ENCODE results near the gene HOXB7.
A peak's percentile ranks its signal among the peaks of the same experiment; 100 is the strongest.

HOXB7 gene

DNA sequence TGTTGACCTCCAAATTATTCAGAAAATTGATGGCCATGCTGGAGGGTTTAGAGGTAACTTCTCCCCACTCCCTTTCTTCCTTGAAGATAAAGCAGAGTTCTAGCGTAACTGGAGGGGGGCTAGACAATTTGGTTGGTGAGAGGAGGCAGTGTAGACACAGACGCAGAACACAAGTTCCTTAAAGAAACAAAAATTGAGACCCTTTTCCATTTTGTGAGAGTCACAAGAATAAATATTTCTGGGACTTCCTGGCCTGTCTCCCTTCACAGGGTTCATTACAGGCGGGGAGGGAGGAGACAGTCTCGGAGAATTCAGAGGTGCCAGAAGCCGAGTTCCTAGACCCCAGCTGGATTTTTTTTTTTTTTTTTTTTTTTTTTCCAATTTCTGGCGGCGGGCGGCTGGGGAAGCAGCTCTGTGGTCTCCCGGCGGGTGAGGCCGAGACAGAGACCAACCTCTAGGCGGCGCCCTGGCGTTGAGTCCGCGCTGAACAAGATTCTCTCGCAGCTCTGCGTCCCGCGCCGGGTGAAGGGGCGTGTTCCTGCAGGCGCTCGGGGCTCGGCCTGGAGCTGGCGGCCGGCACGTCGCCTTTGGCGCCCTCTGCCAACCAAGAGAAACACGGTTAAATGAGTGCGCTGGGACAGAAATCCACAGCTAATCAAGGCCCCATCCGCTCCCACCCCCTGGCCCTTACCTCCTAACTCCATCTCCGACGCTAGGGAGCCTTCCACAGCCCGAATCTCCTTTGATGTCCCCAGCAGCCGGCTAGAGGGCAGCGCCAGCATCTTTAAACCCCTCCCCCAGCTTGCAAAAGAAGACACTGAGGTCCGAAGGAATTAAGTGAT, 25.6 kb upstream of the HOXB7 start:
- peak; percentile 75 to 87 for DNase-seq

DNA sequence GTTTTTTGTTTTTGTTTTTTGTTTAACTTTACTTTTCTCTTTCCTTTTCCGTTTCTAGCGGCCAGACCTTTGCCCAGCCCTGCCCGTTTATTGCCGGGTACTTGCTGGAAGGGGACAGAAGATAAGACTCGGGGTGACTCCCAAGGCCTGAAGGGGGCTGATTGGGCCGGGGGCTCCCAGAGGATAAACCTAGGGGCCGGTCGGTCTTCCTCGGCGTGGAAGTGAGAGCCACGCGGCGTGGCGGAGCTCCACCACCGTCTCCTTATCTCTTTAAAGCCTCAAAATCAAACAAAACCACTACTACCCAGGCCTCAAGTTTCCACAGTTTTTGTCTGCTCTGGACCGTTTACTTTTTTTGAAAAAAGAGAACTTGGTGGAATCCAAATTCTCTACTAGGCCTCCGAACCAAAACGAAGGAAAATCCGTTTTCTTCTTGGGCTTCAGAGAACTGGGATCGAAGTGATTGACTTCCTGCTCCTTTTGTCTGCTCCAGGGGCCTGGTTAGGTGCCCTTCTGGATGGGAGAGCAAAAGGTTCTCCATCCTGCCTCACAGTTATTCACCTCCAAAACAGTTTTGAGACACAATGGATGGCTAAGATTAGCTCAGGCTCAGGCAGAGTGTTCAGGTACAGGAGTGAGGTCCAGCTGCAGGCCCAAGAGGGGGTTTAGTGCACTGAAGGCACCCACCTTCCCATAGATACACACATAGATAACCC, 23.8 kb upstream of the HOXB7 start:
- no peak for DNase-seq

DNA sequence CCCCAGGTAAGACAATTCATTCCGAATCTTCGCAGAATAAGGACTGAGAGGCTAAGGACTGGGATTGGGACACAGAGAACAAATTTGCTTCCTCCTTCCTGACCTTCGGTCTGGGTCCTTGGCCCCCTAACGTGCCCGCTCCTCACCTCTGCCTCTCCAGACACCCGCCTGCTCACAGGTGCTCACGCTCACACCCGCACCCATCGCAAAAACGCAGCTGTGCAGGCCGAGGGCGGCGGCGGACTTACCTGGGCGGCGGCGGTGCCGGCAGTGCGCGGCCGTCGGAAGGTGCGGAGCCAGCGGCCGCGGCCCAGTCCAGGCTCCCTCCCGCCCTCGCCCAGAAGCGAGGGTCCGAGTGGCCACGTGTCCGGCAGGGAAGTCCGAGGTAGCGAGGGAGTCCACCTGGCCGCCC, 22.5 kb upstream of the HOXB7 start:
- no peak for DNase-seq

DNA sequence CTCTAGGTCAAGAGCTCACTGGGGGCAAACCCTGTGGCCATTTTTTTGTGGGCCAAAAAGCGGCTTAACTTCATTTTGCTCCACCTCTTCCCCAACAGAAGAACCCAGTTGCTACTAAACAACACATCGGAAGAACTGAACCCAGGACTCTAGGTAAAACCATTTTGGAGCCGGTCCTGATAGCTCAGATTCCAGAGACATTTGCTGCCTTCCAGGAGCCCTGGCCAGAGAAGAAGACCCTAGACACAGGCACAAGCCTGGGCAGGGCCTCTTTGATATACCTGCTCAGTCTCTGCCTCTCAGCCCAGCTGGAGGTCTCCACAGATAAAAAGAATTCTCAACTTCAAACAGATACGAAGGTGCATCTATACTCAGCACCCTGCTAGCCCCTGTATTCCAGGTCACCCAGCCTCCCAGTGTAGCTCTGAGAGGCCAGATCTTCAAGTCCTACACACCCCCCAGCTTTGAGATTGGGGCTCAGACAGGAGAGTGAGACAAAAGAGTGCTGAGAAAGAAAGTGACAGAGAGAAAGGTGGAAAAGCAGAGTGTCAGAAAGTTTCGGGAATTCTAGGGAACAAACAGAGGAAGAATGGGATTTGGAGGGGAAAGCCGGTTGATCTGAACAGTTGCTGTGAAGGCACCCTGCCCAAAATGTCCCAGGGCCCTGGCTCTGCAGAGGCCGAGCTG, 21.9 kb upstream of the HOXB7 start:
- DNase-seq, result no peak

DNA sequence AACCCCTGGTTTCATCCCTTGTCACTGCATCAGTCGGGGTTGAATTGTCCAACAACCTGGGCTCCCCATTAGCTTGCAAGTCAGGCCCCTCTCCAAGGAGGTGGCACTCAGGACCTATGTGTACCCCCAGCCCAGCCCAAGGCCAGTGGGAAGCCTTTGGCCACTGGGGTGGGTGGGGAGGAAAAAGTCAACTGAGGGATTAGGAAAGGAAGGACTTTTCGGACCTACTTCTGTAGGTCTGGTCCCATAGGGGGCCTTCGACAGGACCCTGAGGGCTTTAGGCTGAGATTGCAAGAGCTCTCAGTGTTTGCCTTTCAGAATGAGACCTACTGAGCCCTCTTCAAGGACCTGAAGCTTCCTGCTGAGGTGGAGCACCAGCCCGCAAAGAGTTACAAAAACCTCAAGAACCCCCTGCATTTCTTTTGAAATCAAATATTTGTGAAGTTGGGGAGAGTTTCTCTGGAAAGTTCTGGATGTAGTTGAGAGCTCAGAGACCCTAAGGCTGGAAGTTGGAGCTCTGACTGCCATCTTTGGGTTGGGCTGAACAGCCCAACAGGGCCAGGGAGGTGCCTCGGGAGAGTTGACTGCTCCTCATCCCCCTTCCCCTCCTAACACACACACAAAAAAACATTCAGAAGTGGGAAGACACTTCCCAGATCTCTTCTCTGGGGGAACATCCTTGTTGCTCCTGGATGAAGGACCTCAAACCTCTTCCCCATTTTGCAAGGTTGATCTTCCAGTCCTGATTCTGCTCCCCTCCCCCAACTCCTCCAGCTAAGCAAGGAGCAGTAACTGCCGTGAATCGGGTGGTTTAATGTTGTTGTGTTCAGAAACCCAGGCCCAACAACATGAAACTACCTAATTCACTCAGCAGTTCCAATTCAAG, 21.1 kb upstream of the HOXB7 start:
- DNase-seq, result no peak

DNA sequence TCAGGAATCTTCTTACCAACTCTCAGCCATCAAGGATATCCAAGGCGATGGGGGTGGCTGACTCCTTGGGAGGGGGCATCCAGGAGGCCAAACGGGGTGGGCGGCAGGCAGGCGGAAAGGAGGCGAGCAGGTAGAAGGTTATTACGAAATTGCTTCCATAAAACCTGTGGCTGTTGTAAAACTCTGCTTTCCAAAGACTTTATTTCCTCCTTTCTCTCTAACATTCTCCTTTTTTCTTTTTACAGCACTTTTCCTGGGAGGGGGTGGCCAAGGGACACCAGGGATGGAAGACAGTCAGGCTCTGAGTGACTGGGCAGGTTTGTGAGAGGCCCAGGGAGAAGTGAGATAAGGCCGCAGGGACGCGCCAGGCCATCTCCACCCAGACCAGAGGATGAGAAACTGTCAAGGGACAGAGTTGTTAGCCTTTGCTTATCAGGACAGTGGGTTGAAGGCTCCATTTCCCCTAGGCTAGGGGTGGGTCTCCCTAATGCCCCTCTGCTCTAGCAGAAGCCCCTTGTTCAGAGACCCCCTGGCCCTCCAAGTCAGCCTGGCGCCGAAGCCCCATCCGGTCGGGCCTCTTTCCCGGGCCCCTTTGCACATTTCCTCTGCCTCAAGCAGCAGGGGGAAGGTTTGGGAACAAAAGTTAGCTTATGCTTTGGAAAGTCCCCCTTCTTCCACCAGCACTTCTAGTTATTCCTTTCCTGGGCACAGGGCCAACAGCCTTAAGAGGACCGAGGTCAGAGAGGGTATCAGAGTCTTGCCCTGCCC, 20.3 kb upstream of the HOXB7 start:
- no peak for DNase-seq

DNA sequence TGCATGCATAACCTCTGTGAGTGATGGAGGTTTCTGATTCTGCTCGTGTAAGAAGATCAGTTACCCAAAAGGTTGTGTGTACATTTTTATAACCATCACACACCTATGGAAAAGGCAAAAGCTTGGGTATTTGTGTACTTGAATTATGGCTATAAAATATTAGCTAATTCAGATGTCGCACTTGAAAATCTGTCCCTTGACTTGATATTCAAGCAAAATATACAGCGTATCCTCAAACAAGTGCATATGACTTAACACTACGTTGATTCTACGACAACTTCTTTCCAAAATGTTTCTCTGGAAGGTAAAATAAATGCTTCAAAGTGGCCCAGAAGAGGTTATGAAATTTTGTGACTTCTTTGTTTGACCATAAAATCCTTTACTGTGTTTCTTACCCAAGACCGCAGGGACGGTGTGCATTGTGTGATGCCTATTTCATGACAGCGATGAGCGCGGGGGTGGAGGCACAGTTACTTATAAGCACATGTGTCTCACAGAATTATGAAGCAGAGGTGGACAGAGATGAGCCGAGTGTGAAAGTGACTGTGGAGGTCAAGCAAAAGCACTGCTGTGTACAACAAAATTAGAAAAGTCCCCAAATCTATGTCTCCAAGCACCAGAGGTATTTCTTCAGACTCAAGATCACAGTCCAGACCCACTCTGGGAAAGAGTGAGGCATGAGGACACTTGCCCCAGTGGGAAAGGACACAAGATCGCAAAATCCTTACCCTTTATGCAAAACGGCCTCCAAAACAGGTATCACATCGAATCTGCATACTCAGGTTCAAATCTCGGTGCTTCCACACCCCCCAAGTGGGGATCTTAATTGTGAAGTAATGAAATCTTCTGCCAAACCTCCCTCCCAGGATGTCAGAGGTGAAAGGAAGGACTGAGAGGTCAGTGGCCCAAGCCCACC, 19.4 kb upstream of the HOXB7 start:
- DNase-seq, result no peak

DNA sequence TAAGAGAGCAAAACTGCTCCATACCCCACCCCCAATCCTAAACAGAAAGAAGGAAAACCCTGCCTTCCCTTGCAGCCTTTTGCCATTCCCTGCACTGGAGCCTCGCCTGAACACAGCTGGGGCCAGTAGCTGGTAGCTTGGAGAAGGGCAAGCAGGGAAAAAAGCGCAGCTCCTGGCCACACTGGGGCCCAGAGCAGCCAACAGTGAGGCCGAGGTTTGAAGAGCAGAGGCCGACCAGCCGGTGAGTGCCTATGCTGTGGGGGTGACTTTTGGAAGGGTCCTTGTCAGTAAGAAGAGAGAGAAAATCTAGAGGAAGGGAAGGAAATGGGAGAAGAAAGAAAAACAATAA, 18.6 kb upstream of the HOXB7 start:
- DNase-seq, result no peak

DNA sequence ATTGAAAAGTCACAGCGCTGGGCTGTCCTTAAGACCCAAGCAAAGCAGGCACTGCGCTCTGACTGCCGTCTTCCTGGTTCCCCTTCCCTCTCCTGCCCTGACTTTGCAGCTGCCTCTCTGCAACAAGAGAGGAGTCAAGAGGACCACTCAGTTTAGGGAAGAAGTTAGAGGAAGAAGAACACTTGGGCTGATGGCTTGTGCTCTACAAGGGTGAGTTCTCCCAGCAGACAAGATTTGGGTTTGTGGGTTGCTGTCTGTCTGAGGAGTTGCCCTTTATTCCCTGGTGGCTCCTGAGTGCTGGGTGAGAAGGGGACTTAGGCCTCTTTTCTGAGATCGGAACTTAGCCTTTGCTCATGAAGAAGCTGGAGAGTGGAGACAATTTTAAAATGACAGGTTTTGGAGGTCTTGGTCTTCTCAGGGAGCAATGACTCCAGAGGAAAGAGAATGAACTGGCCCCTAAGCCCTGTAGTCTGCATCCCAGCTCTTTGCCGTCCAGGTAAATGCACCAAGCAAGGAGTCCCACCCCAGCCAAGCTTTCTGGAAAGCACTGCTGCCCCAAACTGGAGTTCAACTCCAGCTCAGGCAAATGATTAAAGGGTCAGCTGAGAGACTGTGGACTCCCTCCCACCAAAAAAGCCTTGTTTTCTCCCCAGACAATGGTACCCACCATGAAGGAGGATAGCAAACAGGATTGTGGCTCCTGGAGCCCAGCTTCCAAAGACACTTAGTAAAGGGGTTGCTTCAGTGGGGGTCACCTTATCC, 18.0 kb upstream of the HOXB7 start:
- no peak for DNase-seq

DNA sequence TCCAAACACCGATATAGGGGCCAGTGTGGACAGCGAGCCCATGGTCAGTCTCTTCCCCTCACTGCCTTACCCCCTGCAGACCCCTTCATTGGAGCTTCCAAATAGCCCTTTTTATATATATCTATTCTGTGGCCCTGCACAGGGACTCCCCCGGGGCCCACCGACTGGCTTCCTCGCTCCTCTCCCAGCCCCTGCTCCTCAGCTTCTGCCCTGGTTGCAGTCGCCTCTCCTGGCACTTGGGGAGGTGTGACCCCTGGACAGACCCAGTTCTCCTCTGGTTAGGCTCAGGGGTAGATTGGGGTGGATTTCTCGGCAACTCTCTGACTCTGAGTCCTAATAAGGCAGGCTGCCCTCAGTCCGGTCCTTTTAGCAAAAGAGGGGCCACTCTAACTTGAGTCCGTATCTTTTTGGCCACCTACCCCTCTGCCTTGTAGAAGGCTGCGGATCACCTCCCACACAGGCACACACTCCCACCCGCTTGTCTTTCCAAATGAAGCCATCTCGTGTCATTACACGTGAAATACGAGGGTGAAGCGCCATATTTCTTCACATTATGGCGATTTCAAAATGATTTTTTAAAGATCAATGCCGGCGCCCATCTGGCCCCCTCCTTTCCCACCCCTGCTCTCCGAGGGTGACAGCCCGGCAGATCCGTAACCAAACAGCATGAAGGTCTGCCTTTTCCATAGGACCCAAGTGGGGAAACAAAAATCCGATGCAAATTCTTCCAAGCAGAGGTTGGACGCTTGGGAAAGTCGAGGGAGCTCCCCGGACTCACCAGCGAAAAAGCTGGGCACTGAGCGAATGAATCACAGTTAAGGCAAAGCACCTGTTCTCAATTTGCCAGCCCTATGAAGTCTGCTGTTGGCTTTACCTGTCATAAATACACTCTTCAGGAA, 17.1 kb upstream of the HOXB7 start:
- DNase-seq, result no peak

DNA sequence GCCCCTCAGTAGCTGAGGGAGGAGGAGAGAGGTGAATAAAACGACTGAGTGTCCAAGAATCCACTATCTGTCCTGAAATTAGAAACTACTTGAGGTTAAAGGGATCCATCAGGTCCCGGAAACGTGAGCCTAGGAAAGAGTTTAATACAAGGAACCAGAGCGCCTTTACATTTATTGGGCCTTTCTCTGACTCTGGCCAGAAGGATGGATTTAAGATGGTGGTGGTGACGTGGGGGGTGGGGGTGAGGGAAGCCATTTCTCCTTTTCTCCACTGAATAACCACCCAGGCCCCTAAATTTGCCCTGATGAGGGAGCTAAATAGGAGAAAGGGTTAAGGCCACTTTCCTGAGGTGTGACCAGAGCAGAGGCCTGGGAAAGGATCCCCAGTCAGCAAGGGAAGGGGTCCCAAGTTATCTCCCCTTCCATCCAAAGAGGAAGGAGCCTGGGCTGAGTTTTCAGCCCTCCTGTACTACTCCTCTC, 16.3 kb upstream of the HOXB7 start:
- DNase-seq, result no peak

DNA sequence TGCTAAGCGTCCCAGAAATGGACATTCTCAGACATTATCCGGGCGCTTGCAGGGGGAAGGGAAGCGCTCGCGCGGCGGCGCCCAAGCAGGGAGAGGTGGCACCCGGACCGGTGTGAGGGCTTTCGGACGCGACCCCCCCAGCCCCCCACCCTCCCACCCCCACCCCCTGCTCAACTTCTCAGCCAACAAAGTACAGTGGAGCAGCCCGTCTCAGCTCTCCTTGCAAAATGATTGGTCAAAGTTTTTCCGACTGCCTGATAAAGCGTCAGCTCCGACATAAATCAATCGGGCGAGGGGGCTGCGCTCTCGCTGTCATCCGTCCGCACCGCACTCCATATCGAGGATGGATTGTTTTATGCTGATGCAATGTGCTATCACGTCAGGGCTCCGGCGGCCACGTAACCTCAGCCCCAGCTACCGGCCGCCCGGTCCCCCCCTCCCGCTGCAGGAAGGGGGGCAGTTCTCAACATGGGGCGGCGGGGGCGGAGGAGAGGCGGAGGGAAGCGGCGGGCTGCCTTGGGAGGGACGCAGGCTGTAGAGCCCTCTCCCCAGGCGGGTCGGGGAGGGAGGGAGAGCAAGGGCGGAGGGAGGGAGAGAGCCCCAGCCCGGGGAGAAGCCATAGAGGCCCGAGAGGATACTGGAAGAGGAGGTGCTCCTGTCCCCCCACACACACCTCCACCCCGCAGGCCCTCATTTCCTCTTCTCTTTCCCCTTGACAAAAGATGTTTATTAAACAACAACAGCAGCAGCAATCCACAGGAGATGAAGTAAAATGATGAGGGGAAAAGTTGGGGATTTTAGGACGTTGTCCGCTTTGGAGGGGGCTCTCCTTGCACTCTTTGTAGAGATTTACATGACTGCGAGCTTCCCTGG, 15.7 kb upstream of the HOXB7 start, which contains the start of gene HOXB9:
Gene HOXB9, minus strand, starts transcription at position 114 of the 873 bp plus-strand sequence. Its CDS starts 89 bp downstream, at position 25.
- peak; percentile 20 to 48 for DNase-seq

DNA sequence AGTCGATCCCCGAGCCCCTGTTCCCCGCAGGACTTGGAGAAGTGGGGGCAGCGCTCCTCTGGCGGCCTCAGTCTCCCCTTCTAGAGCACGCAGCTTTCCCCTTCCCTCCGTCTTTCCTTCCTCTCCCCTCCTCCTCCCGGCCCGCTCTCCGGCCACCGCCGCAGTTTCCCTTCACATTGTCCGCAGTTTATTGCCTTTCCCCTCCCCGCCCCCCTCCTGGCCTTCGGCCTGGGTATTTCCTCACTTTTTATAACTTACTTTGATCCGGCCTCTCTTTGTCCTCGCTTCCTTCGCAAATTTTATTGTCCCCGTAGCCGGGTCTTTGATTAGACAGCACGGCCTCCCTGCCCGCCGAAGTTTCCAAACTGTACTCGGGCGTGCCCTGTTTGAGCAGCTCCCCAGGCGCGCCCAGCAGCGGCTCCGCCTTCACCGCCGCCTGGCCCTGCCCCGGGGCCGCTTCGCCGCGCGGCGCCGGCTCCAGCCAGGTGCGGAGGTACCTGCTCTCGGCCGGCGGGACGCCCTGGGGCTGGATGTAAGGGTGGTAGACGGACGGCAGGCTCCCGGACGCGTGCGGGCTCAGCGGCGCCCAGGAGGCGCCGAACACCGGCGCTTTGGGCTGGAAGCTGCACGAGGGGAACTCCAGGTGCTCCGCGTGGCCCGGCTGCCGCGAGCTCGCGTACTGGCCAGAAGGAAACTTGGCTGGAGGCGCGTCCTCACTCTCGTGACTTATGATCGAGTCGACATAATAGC, 14.9 kb upstream of the HOXB7 start:
- peak; percentile 12 to 17 for DNase-seq

DNA sequence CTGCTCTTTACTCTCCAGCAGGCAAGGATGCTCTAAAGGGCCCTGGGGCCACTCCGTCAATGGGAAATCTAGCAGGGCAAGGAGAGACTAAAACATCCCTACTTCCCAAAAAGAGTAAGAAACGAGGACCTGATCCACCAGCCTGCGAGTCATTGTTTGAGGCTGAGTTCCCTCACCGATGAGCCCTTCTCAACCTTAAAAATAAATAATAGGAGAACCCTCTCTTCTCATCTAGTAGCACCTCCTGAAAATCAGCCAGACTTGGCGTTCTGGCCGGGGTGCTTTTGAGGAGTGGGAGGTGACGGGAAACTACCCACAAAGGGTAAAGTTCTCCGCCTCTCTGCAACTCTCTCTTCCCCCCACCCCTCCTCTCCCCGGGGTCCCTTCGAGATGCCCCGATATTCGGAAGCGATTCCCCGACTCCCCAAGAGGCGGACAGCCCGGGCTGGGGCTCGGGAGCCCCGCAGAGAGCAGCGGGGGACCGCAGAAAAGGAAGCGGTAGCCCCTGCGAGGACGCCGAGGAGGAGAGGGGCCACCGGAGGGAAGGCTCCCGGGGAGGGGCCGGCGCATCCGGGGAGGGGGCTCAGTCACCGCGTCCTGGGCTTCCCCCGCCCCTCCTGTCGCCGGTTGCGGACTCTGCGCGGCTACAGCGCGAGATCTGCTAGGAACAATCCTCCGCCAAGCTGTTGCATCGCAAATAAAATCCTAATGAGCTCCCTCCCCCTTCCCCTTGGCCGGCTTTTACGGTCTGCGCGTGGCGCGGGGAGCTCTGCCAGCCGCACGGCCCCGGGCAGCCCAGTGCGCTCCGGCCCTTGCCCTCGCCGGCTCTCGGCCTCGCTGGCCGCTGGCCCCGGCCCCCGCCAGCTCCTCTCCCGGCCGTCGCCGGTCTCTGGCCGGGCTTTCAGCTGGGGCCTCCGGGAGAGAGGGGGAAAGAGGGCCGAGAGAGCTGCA, 14.0 kb upstream of the HOXB7 start:
- DNase-seq, result no peak

DNA sequence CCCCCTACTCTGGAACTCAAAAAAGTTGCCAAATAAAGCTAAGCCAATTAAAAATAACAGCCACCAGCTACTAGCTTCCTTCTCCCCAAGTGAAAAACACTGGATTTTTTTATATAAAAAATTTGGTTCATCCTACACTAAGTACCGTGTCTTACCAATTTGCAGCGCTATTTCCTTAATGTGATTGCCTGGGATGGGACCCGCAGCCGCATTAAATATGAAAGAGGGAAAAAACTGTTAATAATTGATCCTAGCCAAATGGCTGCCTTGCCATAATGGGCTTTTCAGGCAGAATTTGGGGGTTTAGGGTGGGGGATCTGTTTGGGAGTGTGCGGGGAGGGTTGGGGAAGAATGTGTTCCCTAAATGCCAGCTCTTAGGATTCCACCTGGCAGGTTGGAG, 13.3 kb upstream of the HOXB7 start:
- DNase-seq, result no peak

DNA sequence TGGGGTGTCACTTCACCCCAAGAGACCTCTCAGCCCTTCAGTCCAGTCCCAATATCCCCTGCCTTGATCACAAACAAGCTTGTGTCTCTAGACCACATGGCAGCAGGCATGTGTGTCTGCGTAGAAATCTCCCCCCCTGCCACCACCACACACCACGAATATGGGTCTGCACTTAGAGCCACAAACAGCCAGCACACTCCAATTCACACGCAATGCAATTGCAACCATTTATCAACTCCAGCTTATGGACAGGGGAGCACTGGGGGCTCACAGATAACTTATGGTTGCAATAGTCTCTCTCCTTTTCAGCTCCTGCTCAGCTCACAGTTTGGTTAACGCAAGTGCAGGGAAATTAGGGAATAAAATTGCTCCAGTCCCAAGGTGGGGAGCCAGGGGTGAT, 12.8 kb upstream of the HOXB7 start:
- no peak for DNase-seq

Measured in NCI-H1930 (cell line).